Measurements from ENCODE around the gene COPG1. TPM values are rescaled to one million over a fixed set of nuclear protein-coding genes. Genes with fewer than 3 reads are reported as not detected.

Gene COPG1
- total and polyA plus RNA-seq, 4 donors = 49.8 to 177 (median 87.0) TPM

- TF ChIP-seq FOXA1 (IDR thresholded peaks at IDR 0.05) (no peak), HNF4A (conservative IDR thresholded peaks at IDR 0.05) (no peak), FOXA2 (IDR thresholded peaks at IDR 0.05) (no peak), JUND (IDR thresholded peaks at IDR 0.05) (no peak), GABPA (IDR thresholded peaks at IDR 0.05 in 1 of 2, conservative IDR thresholded peaks at IDR 0.05 in 1 of 2) (no peak), YY1 (IDR thresholded peaks at IDR 0.05) (no peak)
- no peaks in the 10 kb centered on the region for H3K36me3 ChIP-seq (ENCODE audit: control insufficient read depth in 4 of 4, insufficient read depth in 3 of 4, low read depth in 1 of 4, low read length in 3 of 4)
- no peaks in the 10 kb centered on the region for H3K9me3 ChIP-seq (ENCODE audit: control insufficient read depth in 4 of 4, low read length in 3 of 4)
- 85% methylated on average over 2 of the region's 2 CpGs for WGBS
- H3K9ac ChIP-seq (ENCODE audit: low read depth in 1 of 2, low read length in 2 of 2) = no peak overlapping the region
- H3K4me3 ChIP-seq (ENCODE audit: low read depth in 1 of 3, low read length in 3 of 3) = no peak overlapping the region
- peak overlapping the region; percentile 70 to 80 for H3K27ac ChIP-seq (ENCODE audit: low read depth in 1 of 2, low read length in 2 of 2)
- no peaks in the 10 kb centered on the region for H3K27me3 ChIP-seq (ENCODE audit: control insufficient read depth in 4 of 4, insufficient read depth in 4 of 4, low read length in 3 of 4)
- peaks cover 6 to 25% (median 14%) of the 10 kb centered on the region in 4 donors for H3K4me1 ChIP-seq (ENCODE audit: control insufficient read depth in 4 of 4, insufficient read depth in 4 of 4, low read length in 3 of 4)
- DNase-seq (ENCODE audit: low spot score) = no peak
Measured at GRCh38 chr3:129204473-129204872, 44.9 kb upstream of the COPG1 start.

- Histone ChIP-seq H3K4me3 (ENCODE audit: low read depth in 1 of 3, low read length in 3 of 3) (no peak overlapping the region), H3K27me3 (ENCODE audit: control insufficient read depth in 4 of 4, insufficient read depth in 4 of 4, low read length in 3 of 4) (no peaks in the 10 kb centered on the region), H3K4me1 (ENCODE audit: control insufficient read depth in 4 of 4, insufficient read depth in 4 of 4, low read length in 3 of 4) (peaks cover 6 to 22% (median 14%) of the 10 kb centered on the region in 4 donors), H3K36me3 (ENCODE audit: control insufficient read depth in 4 of 4, insufficient read depth in 3 of 4, low read depth in 1 of 4, low read length in 3 of 4) (no peaks in the 10 kb centered on the region), H3K9me3 (ENCODE audit: control insufficient read depth in 4 of 4, low read length in 3 of 4) (no peaks in the 10 kb centered on the region), H3K9ac (ENCODE audit: low read depth in 1 of 2, low read length in 2 of 2) (no peak overlapping the region), H3K27ac (ENCODE audit: low read depth in 1 of 2, low read length in 2 of 2) (peak overlapping the region; percentile 70 to 80)
- TF ChIP-seq HNF4A (conservative IDR thresholded peaks at IDR 0.05) = peak in 1 of 2 donors; percentile 58
- no peak for TF ChIP-seq TAF1 (conservative IDR thresholded peaks at IDR 0.05)
- peak; percentile 66 for TF ChIP-seq FOXA1 (IDR thresholded peaks at IDR 0.05)
- TF ChIP-seq REST (IDR thresholded peaks at IDR 0.05) = no peak
- TF ChIP-seq GABPA (IDR thresholded peaks at IDR 0.05 in 1 of 2, conservative IDR thresholded peaks at IDR 0.05 in 1 of 2) = no peak
- peak; percentile 62 for TF ChIP-seq FOXA2 (IDR thresholded peaks at IDR 0.05)
- peak in 1 of 2 donors; percentile 55 for TF ChIP-seq RXRA (IDR thresholded peaks at IDR 0.05)
- TF ChIP-seq HNF4G (IDR thresholded peaks at IDR 0.05) = no peak
- TF ChIP-seq EGR1 (IDR thresholded peaks at IDR 0.05; ENCODE audit: low read depth in 2 of 2) = no peak
- TF ChIP-seq SP1 (IDR thresholded peaks at IDR 0.05) = peak; percentile 13
- TF ChIP-seq ZBTB33 (IDR thresholded peaks at IDR 0.05) = no peak
- TF ChIP-seq ATF3 (IDR thresholded peaks at IDR 0.05) = no peak
- TF ChIP-seq JUND (IDR thresholded peaks at IDR 0.05) = peak in 1 of 2 donors; percentile 28
- peak; percentile 56 for TF ChIP-seq YY1 (IDR thresholded peaks at IDR 0.05)
- no peak for TF ChIP-seq MAX (IDR thresholded peaks at IDR 0.05)
- 49% methylated on average over 8 of the region's 8 CpGs for WGBS
- no peak for DNase-seq (ENCODE audit: low spot score)
Measured at GRCh38 chr3:129205109-129205832, 44.1 kb upstream of the COPG1 start.
